Loucy (cell line): Measurements from ENCODE around the gene GNAO1.

Experiments used
- EZH2phosphoT487 ChIP-seq: fragments of 200-600 bp; IDR thresholded peaks from 2 replicates; pipeline ENCODE4 v1.6.1; 2018; ENCODE audit warnings: antibody characterized with exemption, mild to moderate bottlenecking, moderate library complexity, borderline replicate concordance
- TF ChIP-seq, protein P1 (sequence below): fragments of 200-600 bp; sonication (generic); conservative IDR thresholded peaks from 2 replicates; pipeline ENCODE4 v1.5.1; 2014; ENCODE audit warnings: mild to moderate bottlenecking, antibody characterized with exemption, low read length

DNA sequence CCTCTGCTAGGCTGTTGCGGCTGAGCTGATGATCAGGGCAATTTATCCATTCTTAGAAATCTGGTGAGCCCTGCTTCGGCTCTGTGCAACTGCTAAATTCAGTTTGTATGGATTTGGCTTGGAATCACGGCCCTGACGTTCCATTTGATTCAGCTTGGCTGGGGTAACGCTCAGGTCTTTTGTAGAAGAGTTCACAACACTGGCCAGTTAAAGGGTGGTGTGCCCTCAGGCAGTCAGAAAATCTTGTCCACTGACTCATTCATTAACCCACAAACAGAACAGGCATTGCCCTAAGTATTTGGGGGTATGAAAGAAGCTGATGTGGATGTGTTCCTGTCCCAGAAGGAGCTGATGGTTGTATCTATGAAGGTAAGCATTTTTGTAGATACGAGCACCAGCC is 53.9 kb downstream of the GNAO1 start:
- TF ChIP-seq, protein P1, sequence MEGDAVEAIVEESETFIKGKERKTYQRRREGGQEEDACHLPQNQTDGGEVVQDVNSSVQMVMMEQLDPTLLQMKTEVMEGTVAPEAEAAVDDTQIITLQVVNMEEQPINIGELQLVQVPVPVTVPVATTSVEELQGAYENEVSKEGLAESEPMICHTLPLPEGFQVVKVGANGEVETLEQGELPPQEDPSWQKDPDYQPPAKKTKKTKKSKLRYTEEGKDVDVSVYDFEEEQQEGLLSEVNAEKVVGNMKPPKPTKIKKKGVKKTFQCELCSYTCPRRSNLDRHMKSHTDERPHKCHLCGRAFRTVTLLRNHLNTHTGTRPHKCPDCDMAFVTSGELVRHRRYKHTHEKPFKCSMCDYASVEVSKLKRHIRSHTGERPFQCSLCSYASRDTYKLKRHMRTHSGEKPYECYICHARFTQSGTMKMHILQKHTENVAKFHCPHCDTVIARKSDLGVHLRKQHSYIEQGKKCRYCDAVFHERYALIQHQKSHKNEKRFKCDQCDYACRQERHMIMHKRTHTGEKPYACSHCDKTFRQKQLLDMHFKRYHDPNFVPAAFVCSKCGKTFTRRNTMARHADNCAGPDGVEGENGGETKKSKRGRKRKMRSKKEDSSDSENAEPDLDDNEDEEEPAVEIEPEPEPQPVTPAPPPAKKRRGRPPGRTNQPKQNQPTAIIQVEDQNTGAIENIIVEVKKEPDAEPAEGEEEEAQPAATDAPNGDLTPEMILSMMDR, result no peak
- no peak for TF ChIP-seq EZH2phosphoT487
